Neutrophil (primary cell): Measurements from ENCODE around the gene ATP4B.

ENCODE experiments used
- H3K27ac ChIP-seq: fragments of 200-600 bp; sonication (generic); 2 replicates; pipeline ENCODE4 v1.5.1; 2016; ENCODE audit warnings: mild to moderate bottlenecking, moderate library complexity
- H3K27me3 ChIP-seq: fragments of 200-600 bp; sonication (generic); 2 replicates; pipeline ENCODE4 v1.6.0; 2016; ENCODE audit warnings: mild to moderate bottlenecking
- H3K36me3 ChIP-seq: fragments of 200-600 bp; sonication (generic); 2 replicates; pipeline ENCODE4 v1.5.1; 2017
- H3K4me1 ChIP-seq, 2 experiments: fragments of 200-600 bp in 1 of 2; sonication (generic) in 1 of 2; 1 replicate in 1 of 2; 2 replicates in 1 of 2; pipeline versions ENCODE4 v1.5.1 to v1.6.1; 2013 to 2016; ENCODE audit warnings: low read depth in 1 of 2, low read length in 1 of 2, mild to moderate bottlenecking in 1 of 2, moderate library complexity in 1 of 2; ENCODE audit not compliant: control insufficient read depth in 1 of 2, insufficient read depth in 1 of 2
- H3K4me3 ChIP-seq, 2 experiments: fragments of 200-600 bp in 1 of 2; sonication (generic) in 1 of 2; 1 replicate in 1 of 2; 2 replicates in 1 of 2; pipeline ENCODE4 v1.5.1; 2013 to 2016; ENCODE audit warnings: low read depth in 1 of 2, low read length in 1 of 2, mild to moderate bottlenecking in 1 of 2, moderate library complexity in 1 of 2
- H3K9me3 ChIP-seq: fragments of 200-600 bp; sonication (generic); 2 replicates; pipeline ENCODE4 v1.5.1; 2016
- TF ChIP-seq, protein P1 (sequence below): fragments of 200-600 bp; sonication (generic); IDR thresholded peaks from 2 replicates; pipeline ENCODE4 v1.5.1; 2016; ENCODE audit warnings: antibody characterized with exemption

Gene ATP4B

DNA sequence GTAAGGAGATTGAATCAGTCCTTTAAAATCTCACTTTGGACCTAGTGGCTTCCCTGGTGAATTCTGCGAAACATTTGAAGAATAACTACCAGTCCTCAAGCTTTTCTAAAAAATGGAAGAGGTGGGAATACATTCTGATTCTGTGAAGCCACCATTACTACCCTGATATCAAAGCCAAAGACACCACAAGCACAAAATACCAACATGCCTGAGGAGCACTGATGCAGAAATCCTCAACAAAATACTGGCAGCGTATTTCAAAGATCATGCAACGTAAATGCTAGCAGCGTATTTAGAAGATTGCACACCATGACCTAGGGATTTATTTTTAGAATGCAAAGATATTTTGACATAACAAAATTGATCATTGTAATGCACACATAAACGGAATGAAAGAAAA lies 14.4 kb downstream of the ATP4B start:
- H3K4me1 ChIP-seq, result no peaks in the 10 kb centered on the region
- H3K4me3 ChIP-seq, result no peak overlapping the region
- H3K27me3 ChIP-seq, result peaks cover 9% of the 10 kb centered on the region
- H3K36me3 ChIP-seq, result peaks cover 31% of the 10 kb centered on the region
- no peaks in the 10 kb centered on the region for H3K9me3 ChIP-seq
- H3K27ac ChIP-seq, result no peak overlapping the region
- TF ChIP-seq, protein P1, sequence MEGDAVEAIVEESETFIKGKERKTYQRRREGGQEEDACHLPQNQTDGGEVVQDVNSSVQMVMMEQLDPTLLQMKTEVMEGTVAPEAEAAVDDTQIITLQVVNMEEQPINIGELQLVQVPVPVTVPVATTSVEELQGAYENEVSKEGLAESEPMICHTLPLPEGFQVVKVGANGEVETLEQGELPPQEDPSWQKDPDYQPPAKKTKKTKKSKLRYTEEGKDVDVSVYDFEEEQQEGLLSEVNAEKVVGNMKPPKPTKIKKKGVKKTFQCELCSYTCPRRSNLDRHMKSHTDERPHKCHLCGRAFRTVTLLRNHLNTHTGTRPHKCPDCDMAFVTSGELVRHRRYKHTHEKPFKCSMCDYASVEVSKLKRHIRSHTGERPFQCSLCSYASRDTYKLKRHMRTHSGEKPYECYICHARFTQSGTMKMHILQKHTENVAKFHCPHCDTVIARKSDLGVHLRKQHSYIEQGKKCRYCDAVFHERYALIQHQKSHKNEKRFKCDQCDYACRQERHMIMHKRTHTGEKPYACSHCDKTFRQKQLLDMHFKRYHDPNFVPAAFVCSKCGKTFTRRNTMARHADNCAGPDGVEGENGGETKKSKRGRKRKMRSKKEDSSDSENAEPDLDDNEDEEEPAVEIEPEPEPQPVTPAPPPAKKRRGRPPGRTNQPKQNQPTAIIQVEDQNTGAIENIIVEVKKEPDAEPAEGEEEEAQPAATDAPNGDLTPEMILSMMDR, result no peak

DNA sequence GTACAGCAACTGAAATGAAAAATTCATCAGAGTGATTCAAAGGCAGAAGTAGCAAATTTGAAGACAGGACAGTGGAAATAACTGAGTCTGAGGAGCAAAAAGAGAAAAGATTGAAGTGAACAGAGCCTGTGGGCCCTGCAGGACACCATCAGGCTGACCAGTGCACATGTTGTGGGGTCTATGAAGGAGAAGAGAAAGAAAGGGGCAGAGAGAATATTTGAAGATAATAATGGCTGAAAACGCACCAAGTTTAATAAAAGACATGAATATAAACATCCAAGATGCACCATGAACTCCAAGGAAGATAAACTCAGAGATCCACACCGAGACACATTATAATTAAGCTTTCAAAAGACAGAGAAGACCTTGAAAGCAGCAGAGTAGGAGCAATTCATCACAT lies 15.4 kb downstream of the ATP4B start:
- Histone ChIP-seq H3K27me3 (peaks cover 9% of the 10 kb centered on the region), H3K36me3 (peaks cover 41% of the 10 kb centered on the region), H3K4me1 (no peaks in the 10 kb centered on the region), H3K4me3 (no peak overlapping the region), H3K27ac (no peak overlapping the region), H3K9me3 (no peaks in the 10 kb centered on the region)
- TF ChIP-seq, protein P1, result no peak

DNA sequence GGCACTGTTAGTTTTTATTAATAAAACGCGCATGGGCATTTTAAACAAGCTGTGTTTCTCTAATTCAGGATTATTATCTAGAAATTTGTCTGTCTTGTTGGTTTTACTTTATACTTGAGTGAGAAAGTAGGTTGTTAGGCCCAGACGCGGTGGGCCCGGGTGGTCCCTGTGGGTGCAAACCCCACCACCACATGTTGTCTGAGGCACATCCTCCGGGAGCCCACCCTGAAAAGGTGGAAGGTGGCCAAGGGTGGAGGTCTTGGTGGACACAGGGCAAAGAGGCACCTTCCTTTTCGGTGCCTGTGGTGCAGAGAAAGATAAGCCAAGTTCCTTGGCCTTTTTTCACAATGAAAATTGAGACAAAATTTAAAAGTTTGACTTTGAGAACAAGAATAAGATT lies 16.6 kb downstream of the ATP4B start:
- Histone ChIP-seq H3K4me1 (no peaks in the 10 kb centered on the region), H3K9me3 (no peaks in the 10 kb centered on the region), H3K4me3 (no peak overlapping the region), H3K27ac (no peak overlapping the region), H3K27me3 (peaks cover 3% of the 10 kb centered on the region), H3K36me3 (peaks cover 52% of the 10 kb centered on the region)
- TF ChIP-seq, protein P1, result no peak

DNA sequence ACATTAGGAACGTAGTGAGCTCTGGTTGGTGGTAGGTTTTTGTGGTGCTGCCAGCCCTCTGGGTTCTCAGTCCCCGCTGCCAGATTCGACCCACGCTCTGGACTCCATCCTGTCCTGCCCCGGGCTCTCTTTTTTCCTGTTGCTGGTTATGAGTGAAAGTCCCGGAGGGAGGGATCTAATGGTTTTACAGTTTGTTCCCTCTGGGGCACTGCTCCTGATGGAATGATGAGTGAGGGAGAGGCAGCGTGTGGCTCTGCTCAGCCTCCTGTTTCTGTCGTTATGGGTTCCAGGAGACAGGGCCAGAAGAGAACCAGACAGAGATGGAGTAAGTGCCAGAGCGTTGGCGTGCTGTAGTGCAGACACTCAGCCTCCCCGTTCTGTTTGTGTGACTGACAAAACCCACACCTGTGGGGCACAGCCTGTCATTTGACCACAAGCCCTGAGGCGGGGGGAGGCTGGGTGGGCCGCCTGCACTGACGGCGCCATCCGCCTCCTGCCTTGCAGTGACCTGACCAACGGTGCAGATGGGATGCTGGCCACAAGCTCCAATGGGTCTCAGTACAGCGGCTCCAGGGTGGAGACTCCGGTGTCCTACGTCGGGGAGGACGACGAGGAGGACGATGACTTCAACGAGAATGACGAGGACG lies 18.3 kb downstream of the ATP4B start:
- H3K27me3 ChIP-seq, result no peaks in the 10 kb centered on the region
- H3K4me1 ChIP-seq, result no peaks in the 10 kb centered on the region
- no peaks in the 10 kb centered on the region for H3K9me3 ChIP-seq
- no peak overlapping the region for H3K4me3 ChIP-seq
- TF ChIP-seq, protein P1, result no peak
- no peak overlapping the region for H3K27ac ChIP-seq
- peaks cover 69% of the 10 kb centered on the region for H3K36me3 ChIP-seq

DNA sequence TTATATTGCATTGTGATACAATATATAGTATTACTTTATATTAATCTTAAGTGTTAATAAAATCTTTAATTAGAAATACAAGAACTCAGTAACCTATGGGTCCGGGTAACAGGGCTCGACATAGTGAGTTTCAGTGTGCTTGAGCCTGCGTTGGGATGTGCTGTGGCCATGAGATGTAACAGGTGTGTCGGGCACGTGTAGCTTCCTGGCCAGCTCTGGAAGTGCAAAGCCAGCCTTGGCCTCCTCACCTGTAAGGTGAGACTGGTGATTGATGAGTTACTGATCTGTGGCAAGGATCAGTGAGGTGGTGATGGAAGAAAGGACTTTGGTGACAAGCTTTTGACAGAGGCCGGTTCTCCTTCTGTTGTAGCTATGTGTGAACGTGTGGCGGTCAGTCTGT lies 19.2 kb downstream of the ATP4B start:
- TF ChIP-seq, protein P1, result no peak
- Histone ChIP-seq H3K27me3 (no peaks in the 10 kb centered on the region), H3K36me3 (peaks cover 79% of the 10 kb centered on the region), H3K9me3 (no peaks in the 10 kb centered on the region), H3K4me3 (no peak overlapping the region), H3K27ac (no peak overlapping the region), H3K4me1 (no peaks in the 10 kb centered on the region)
